H9 (cell line): ENCODE measurements around the gene HOXD11. TPM values are rescaled to one million over a fixed set of nuclear protein-coding genes. Genes with fewer than 3 reads are reported as not detected.

Experiments used
- DNase-seq: peaks from one replicate; pipeline ENCODE4 v3.0.0-alpha.2; 2017
- H2AFZ ChIP-seq: one replicate; pipeline ENCODE4 v1.6.1; 2013; ENCODE audit warnings: mild to moderate bottlenecking, low read length, control low read depth, moderate library complexity
- H2AK5ac ChIP-seq: 2 replicates; pipeline ENCODE4 v1.6.1; 2013; ENCODE audit warnings: low read length, control low read depth, mixed read lengths; ENCODE audit not compliant: insufficient read length
- H2BK120ac ChIP-seq: one replicate; pipeline ENCODE4 v1.6.1; 2013; ENCODE audit warnings: low read depth, mild to moderate bottlenecking, low read length, control low read depth, inconsistent platforms; ENCODE audit not compliant: poor library complexity, severe bottlenecking
- H2BK12ac ChIP-seq: 2 replicates; pipeline ENCODE4 v1.6.1; 2013; ENCODE audit warnings: low read length, control low read depth, mixed read lengths, low read depth; ENCODE audit not compliant: insufficient read length
- H2BK15ac ChIP-seq: 2 replicates; pipeline ENCODE4 v1.6.1; 2013; ENCODE audit warnings: low read depth, low read length, control low read depth
- H2BK20ac ChIP-seq: one replicate; pipeline ENCODE4 v1.6.1; 2013; ENCODE audit warnings: low read depth, mild to moderate bottlenecking, low read length, control low read depth, inconsistent platforms; ENCODE audit not compliant: poor library complexity, severe bottlenecking
- H2BK5ac ChIP-seq: 2 replicates; pipeline ENCODE4 v1.6.1; 2013; ENCODE audit warnings: low read length, control low read depth, mixed read lengths; ENCODE audit not compliant: insufficient read length
- H3K14ac ChIP-seq: 2 replicates; pipeline ENCODE4 v1.6.1; 2013; ENCODE audit warnings: low read length, control low read depth; ENCODE audit not compliant: insufficient read depth
- H3K18ac ChIP-seq: 2 replicates; pipeline ENCODE4 v1.6.1; 2013; ENCODE audit warnings: low read depth, mild to moderate bottlenecking, mixed read lengths, low read length, control low read depth; ENCODE audit not compliant: insufficient read length
- H3K23ac ChIP-seq: 2 replicates; pipeline ENCODE4 v1.6.1; 2013; ENCODE audit warnings: low read length, control low read depth, mixed read lengths, low read depth; ENCODE audit not compliant: insufficient read length
- H3K23me2 ChIP-seq: 2 replicates; pipeline ENCODE4 v1.6.1; 2013; ENCODE audit warnings: low read depth, mild to moderate bottlenecking, mixed read lengths, low read length, control low read depth; ENCODE audit not compliant: insufficient read length, poor library complexity, severe bottlenecking
- H3K27ac ChIP-seq: 2 replicates; pipeline ENCODE4 v1.5.1; 2013; ENCODE audit warnings: low read length, control low read depth, mixed read lengths, low read depth; ENCODE audit not compliant: insufficient read length
- H3K27me3 ChIP-seq: 2 replicates; pipeline ENCODE4 v1.6.1; 2013; ENCODE audit warnings: low read length, control low read depth, inconsistent platforms; ENCODE audit not compliant: insufficient read depth
- H3K4ac ChIP-seq: 2 replicates; pipeline ENCODE4 v1.6.1; 2013; ENCODE audit warnings: low read depth, mild to moderate bottlenecking, control low read depth, inconsistent platforms, low read length, moderate library complexity
- H3K4me1 ChIP-seq: 2 replicates; pipeline ENCODE4 v1.6.1; 2013; ENCODE audit warnings: low read length, control low read depth, inconsistent platforms; ENCODE audit not compliant: insufficient read depth
- H3K4me2 ChIP-seq: 2 replicates; pipeline ENCODE4 v1.6.1; 2013; ENCODE audit warnings: low read length, control low read depth, mixed read lengths; ENCODE audit not compliant: insufficient read length, insufficient read depth
- H3K56ac ChIP-seq: 2 replicates; pipeline ENCODE4 v1.6.1; 2013; ENCODE audit warnings: low read depth, mild to moderate bottlenecking, mixed read lengths, low read length, control low read depth; ENCODE audit not compliant: insufficient read length
- H3K79me1 ChIP-seq: 2 replicates; pipeline ENCODE4 v1.6.1; 2013; ENCODE audit warnings: low read depth, mild to moderate bottlenecking, moderate library complexity, low read length, control low read depth, inconsistent platforms; ENCODE audit not compliant: insufficient read depth, poor library complexity, severe bottlenecking
- H3K79me2 ChIP-seq: 2 replicates; pipeline ENCODE4 v1.6.1; 2013; ENCODE audit warnings: low read length, control low read depth, inconsistent platforms; ENCODE audit not compliant: insufficient read depth
- H3K9ac ChIP-seq: 2 replicates; pipeline ENCODE4 v1.6.1; 2013; ENCODE audit warnings: low read length, control low read depth, mixed read lengths; ENCODE audit not compliant: insufficient read length; ENCODE audit errors: extremely low read depth
- H3K9me3 ChIP-seq: one replicate; pipeline ENCODE4 v1.6.1; 2013; ENCODE audit warnings: low read depth, low read length, inconsistent platforms; ENCODE audit not compliant: control insufficient read depth
- H3T11ph ChIP-seq: one replicate; pipeline ENCODE4 v1.6.1; 2013; ENCODE audit warnings: mild to moderate bottlenecking, low read length, control low read depth, inconsistent platforms
- H4K20me1 ChIP-seq: one replicate; pipeline ENCODE4 v1.6.1; 2013; ENCODE audit not compliant: control insufficient read depth, insufficient read length, insufficient read depth
- H4K5ac ChIP-seq: 2 replicates; pipeline ENCODE4 v1.6.1; 2013; ENCODE audit warnings: low read depth, mild to moderate bottlenecking, mixed read lengths, low read length, control low read depth; ENCODE audit not compliant: insufficient read length
- H4K8ac ChIP-seq: replicated peaks from 2 replicates; pipeline ENCODE4 v1.6.1; 2013; ENCODE audit warnings: low read length, control low read depth, mixed read lengths, low read depth; ENCODE audit not compliant: insufficient read length
- H4K91ac ChIP-seq: 2 replicates; pipeline ENCODE4 v1.6.1; 2013; ENCODE audit warnings: low read depth, mild to moderate bottlenecking, moderate library complexity, mixed read lengths, low read length, control low read depth; ENCODE audit not compliant: insufficient read length
- H3K27ac Mint-ChIP-seq, 3 experiments: 2 replicates in 2 of 3; 3 replicates in 1 of 3; pipeline ENCODE4 v1.8.0; 2020 to 2021; ENCODE audit warnings: mixed read lengths in 3 of 3, mild to moderate bottlenecking in 1 of 3, moderate library complexity in 1 of 3
- H3K27me3 Mint-ChIP-seq: 2 replicates; pipeline ENCODE4 v1.8.0; 2021; ENCODE audit warnings: low read depth, mild to moderate bottlenecking, moderate library complexity, mixed read lengths
- H3K36me3 Mint-ChIP-seq, 3 experiments: 2 replicates in 2 of 3; 3 replicates in 1 of 3; pipeline ENCODE4 v1.8.0; 2020 to 2021; ENCODE audit warnings: low read depth in 3 of 3, mixed read lengths in 3 of 3; ENCODE audit not compliant: insufficient read depth in 1 of 3
- H3K4me1 Mint-ChIP-seq, 2 experiments: 2 replicates each; pipeline ENCODE4 v1.8.0; 2020; ENCODE audit warnings: mixed read lengths in 2 of 2
- H3K4me3 Mint-ChIP-seq, 2 experiments: 2 replicates in 1 of 2; 3 replicates in 1 of 2; pipeline ENCODE4 v1.8.0; 2020 to 2021; ENCODE audit warnings: mild to moderate bottlenecking in 2 of 2, mixed read lengths in 2 of 2, moderate library complexity in 1 of 2
- H3K9me3 Mint-ChIP-seq, 2 experiments: 2 replicates in 1 of 2; 3 replicates in 1 of 2; pipeline ENCODE4 v1.8.0; 2020; ENCODE audit warnings: mild to moderate bottlenecking in 2 of 2, mixed read lengths in 2 of 2, moderate library complexity in 1 of 2
- WGBS: extraction: QIAGEN DNeasy Blood & Tissue Kit; methylation state at CpG from one replicate; pipeline ENCODE4 v1.1.7; 2013; ENCODE audit warnings: missing lambda C conversion rate, low lambda C conversion rate, mixed read lengths; ENCODE audit not compliant: insufficient read length; ENCODE audit errors: extremely low coverage; 5-methylcytosine and 5-hydroxymethylcytosine counted together
- total RNA-seq: library from RNA; stranded (reverse); gene quantifications from 2 replicates; pipeline ENCODE4 v1.2.1, GENCODE V29; 2021
- TF ChIP-seq, protein P1 (sequence below): fragments of 200-600 bp; sonication (generic); conservative IDR thresholded peaks from 3 replicates; pipeline ENCODE4 v1.8.0; 2021; ENCODE audit warnings: antibody characterized with exemption, mild to moderate bottlenecking

The HOXD11 gene
- total RNA-seq, 1 experiment from 2014 or later: not detected

DNA sequence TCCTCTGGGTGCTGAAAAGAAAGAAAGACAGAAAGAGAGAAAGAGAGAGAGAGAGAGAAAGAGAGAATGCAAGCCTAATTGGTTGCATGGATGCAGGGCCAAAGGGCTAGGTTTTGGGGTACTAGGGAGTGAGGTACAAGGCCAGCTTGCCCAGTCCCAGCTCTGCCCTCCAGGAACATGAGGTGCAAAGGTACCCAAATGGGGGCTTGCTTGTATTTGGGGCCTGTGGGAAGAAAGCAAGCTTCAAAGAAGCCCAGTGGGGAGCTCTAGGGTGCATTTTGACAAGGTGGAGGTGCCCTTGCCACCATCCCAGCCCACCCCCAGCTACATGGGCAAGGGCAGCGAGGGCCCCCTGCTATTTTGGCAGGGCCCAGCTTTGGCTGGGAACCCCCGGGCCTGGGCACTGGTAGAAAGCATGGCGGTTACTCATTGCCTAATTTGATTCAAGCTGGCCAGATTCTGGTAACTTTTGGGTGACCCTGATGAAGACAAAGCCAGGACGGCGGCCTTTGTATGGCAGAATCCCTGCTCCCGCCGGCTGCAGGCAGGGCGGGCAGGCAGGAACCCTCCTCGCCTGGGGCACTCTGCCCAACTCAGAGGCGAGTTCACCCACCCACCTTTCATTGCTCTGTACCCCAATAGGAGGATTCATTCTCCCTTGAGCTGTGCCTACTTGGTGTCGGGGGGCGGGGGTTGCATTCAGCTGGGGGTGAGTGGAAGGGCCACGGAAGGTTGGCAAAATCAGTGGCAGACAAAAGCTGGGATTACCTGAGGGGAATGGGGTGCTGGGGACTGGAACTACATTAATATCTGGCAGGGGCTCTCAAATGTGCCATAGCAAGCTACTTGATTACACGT, 43.7 kb downstream of the HOXD11 start:
- no peak overlapping the region for H2BK15ac ChIP-seq
- no peaks in the 10 kb centered on the region for H4K20me1 ChIP-seq
- WGBS: no CpG with 5 or more reads among the region's 14 CpGs
- peak overlapping the region in 1 of 2 experiments; percentile 35; a peak in 1 of 5 replicates for H3K4me3 Mint-ChIP-seq
- H4K91ac ChIP-seq: no peak overlapping the region
- TF ChIP-seq, protein P1, sequence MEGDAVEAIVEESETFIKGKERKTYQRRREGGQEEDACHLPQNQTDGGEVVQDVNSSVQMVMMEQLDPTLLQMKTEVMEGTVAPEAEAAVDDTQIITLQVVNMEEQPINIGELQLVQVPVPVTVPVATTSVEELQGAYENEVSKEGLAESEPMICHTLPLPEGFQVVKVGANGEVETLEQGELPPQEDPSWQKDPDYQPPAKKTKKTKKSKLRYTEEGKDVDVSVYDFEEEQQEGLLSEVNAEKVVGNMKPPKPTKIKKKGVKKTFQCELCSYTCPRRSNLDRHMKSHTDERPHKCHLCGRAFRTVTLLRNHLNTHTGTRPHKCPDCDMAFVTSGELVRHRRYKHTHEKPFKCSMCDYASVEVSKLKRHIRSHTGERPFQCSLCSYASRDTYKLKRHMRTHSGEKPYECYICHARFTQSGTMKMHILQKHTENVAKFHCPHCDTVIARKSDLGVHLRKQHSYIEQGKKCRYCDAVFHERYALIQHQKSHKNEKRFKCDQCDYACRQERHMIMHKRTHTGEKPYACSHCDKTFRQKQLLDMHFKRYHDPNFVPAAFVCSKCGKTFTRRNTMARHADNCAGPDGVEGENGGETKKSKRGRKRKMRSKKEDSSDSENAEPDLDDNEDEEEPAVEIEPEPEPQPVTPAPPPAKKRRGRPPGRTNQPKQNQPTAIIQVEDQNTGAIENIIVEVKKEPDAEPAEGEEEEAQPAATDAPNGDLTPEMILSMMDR: no peak
- peaks cover 100% of the 10 kb centered on the region for H3K27me3 Mint-ChIP-seq
- H3K9ac ChIP-seq: no peak overlapping the region
- no peaks in the 10 kb centered on the region for H3K23me2 ChIP-seq
- peaks cover 2 to 30% of the 10 kb centered on the region in 2 experiments; a peak in 3 of 4 replicates for H3K4me1 Mint-ChIP-seq
- no peak overlapping the region for H3K14ac ChIP-seq
- no peaks in the 10 kb centered on the region; the same call in 1 of the 2 replicates for H3K4me1 ChIP-seq
- H3K79me1 ChIP-seq: no peaks in the 10 kb centered on the region
- no peak overlapping the region for H3K23ac ChIP-seq
- H2BK20ac ChIP-seq: no peak overlapping the region
- no peak overlapping the region for H4K5ac ChIP-seq
- H3K27ac Mint-ChIP-seq: no peak overlapping the region
- DNase-seq: no peak
- no peak overlapping the region for H3K27ac ChIP-seq
- no peak overlapping the region for H2AK5ac ChIP-seq
- no peaks in the 10 kb centered on the region for H3K9me3 ChIP-seq
- H2BK120ac ChIP-seq: no peak overlapping the region
- H3K36me3 Mint-ChIP-seq: no peaks in the 10 kb centered on the region; a peak in 1 of 7 replicates
- H3K4me2 ChIP-seq: no peak overlapping the region
- H3K4ac ChIP-seq: no peak overlapping the region
- no peak overlapping the region for H2BK5ac ChIP-seq
- peaks cover 5 to 6% of the 10 kb centered on the region in 2 experiments; a peak in 3 of 5 replicates for H3K9me3 Mint-ChIP-seq
- H3T11ph ChIP-seq: no peak overlapping the region
- no peak overlapping the region for H2AFZ ChIP-seq
- H2BK12ac ChIP-seq: no peak overlapping the region
- H3K79me2 ChIP-seq: no peaks in the 10 kb centered on the region
- no peak overlapping the region for H3K56ac ChIP-seq
- H3K18ac ChIP-seq: no peak overlapping the region
- H3K27me3 ChIP-seq: peaks cover 100% of the 10 kb centered on the region
- H4K8ac ChIP-seq: no peak overlapping the region
